Hematopoietic multipotent progenitor cell treated with erythropoietin and hydrocortisone succinate and interleukin-3 and kit ligand, for 15 days (in vitro differentiated cells): ENCODE results near the gene FZD4.
A peak's percentile ranks its signal among the peaks of the same experiment; 100 is the strongest.
"Not testable (repeated sequence)": the region's sequence is repeated elsewhere in the genome, so short reads cannot be mapped to it uniquely, and the experiment has no call there.

Experiments used
- DNase-seq: peaks from one replicate; pipeline ENCODE4 v3.0.0-alpha.2; 2015; ENCODE audit warnings: low spot score

FZD4 gene

GRCh38 chr11:86955361-86956120, at the start of gene FZD4:
Gene FZD4 (minus strand): TSS chr11:86955395. CDS start chr11:86955085, 310 bp downstream.
- DNase-seq: peak; percentile 52

DNA sequence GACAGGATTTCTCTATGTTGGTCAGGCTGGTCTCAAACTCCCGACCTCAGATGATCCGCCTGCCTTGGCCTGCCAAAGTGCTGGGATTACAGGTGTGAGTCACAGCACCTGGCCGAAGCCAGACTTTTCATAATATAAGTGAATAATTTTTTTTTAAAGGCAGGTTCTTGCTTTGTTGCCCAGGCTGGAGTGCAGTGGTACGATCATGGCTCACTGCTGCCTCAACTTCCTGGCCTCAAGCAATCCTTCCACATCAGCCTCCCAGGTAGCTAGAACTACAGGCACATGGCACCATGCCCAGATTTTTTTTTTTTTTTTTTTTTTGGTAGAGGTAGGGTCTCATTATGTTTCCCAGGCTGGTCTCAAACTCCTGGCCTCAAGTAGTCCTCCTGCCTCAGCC, 49.1 kb upstream of the FZD4 start:
- not testable (repeated sequence) for DNase-seq

DNA sequence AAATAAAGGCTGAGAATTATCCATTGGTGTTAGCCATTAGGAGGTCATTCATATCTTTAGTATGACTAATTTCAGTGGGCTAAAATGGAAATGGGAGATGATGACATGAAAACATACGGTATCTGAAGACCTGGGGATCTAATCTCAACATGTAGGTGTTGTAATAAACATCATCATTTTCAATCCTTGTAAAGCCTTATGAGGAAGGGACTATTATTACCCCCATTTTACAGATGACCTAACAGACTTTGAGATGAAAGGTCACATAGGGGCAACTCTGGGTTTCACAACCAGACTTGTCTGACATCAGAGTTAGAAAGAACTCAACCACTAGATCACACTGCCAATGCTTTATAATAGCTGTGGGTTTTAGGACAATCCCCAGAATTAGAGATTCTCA, 47.7 kb upstream of the FZD4 start:
- no peak for DNase-seq

DNA sequence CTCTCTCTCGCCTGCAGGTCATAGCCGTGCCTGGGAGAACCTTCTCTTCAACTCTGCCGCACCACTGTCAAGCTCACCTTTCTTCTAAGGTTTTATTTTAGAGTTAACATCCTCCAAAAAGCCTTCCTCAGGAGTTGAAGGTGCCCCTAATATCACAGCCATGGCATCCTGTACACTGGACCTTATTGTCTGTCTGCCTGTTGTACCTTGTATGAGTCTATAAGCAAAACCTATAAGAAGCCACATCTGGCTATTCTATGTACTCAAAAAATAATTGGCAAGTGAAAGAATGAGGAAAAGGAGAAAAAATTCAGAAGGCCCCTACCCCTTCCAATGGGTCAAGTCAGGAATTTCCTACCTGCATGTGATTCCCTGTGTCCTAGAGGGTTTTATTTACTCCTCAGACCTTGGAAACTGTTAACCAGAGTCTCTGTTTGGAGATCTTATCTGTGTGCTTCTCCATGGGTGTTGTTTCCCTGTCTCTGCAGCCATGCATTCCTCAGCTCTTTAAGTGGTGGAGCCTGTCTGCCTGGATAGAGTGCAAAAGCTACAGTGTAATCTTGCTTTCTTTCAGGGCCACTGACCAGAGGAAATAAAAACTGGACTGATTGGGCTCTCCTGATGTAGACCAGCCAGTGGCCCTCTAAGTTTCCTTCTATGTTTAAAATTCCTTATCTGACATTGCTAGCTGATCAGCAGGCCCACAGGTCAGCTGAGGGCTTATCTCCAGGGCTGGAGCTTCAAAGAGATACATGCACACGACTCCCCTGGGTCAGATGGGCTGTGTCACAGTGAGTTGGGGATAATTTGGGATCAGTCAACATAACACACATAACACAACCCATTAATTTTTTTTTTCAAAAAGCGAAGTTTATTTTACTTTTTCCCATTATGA, 44.9 kb upstream of the FZD4 start:
- DNase-seq: peak; percentile 38

- no peak for DNase-seq
Measured at GRCh38 chr11:86999388-86999787, 44.2 kb upstream of the FZD4 start.

DNA sequence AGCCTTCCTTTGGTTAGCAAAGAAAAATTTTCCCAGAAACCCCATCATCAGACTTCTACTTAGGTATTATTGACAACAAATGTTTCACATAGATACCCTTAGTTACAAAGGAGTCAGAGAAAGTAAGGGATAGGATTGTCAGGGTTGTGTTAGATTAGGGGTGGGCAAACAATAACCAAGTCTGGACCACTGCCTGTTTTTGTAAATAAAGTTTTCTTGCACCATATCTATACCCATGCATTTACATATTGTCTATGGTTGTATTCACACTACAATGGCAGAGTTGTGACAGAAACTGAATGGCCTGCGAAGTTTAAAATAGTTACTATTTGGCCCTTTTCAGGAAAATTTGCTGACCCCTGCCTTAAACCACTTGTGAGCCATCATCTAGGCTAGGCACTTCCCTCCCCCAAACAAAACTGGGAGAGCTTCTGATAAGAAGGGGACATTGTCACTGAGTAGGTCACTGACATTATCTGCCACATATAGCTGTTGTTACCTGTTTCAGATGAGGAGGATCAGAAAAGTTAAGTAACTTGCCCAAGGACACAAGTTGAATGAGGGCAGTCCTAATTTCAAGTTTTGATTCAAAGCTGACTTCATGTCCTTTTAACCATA, 41.9 kb upstream of the FZD4 start:
- no peak for DNase-seq

DNA sequence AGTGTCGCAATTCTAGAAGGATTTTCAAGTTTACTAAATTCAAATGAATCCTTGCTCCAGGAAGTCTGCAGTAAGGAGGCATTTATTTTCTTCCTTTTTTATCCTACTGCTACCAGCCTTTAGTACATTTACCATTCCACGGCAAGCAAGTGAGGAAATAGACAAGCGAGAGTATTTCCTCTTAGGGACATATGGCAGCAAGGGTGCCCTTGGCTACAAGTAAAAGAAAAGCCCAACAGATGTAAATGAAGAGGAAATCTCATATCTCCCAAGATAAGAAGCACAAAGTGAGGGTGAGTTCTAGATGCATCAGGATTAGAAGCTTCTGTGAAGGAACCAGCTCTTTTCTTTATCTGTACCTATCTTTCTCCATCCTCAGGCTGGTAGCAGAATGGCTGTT, 37.8 kb upstream of the FZD4 start:
- DNase-seq: no peak

DNA sequence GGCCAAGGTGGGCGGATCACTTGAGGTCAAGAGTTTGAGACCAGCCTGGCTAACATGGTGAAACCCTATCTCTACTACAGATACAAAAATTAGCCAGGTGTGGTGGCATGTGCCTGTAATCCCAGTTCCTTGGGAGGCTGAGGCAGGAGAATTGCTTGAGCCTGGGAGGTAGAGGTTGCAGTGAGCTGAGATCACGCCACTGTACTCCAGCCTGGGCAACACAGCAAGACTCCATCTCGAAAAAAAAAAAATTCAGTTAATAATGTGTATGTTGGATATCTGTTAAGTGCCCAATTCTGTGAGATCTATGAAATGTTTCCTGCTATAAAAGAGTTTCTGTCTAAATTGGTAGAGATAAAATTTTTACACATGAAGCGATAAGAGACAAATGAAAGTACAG, 37.1 kb upstream of the FZD4 start:
- DNase-seq: not testable (repeated sequence)

DNA sequence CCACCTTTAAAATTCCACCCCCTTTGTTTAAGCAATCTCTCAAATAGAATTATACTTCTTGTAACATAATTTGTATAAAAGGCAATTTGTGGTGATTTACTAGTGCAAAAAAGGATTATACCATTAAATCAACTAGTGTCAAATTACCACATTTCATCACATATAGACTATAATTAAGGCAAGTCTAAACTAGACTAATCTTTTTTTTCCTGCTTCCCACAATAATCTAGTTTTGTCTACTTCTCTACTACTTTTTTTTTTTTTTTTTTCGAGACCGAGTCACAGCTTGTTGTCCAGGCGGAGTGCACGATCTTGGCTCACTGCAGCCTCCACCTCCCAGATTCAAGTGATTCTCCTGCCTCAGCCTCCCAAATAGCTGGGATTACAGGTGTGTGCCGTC, 36.1 kb upstream of the FZD4 start:
- DNase-seq: no peak

GRCh38 chr11:86990515-86990914, 35.3 kb upstream of the FZD4 start:
- DNase-seq: no peak

DNA sequence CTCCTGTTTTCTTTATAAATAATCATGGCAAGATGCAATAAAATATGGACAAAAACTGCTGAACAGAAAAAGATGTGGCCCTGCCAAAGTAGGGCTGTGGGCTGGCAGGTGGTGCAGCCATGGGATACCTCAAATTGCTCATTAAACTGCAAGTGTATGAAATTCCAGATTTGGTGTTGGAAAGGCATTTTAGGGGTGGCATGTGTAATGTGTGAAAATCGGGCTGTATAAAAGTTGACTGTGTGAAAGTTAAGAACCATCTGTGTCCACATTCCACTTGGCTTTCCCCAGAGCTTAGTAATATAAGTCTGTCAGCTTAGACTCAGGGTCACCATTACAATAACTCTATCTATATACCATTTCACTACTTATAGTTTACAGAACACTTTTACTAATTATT, 34.8 kb upstream of the FZD4 start:
- DNase-seq: no peak

GRCh38 chr11:86988351-86988881, 33.2 kb upstream of the FZD4 start:
- no peak for DNase-seq

DNA sequence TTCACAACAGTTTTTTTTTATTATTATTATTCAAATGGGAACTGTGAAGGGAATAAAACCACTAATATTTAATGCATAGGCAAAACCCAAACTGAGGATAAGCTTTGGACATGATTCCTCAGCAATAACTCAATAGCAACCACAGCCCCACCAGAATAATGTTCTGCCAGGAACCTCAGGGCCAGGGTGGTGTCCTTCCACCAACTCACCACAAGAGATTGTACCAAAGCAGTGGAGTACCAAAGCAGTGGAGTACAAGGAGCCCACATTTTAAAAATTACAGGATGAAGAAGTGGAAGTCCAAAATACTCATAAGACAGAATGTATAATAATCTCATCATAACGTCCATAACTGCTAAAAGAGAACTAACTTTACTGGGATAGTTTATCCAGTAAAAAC, 32.5 kb upstream of the FZD4 start:
- no peak for DNase-seq

- DNase-seq: no peak
Measured at GRCh38 chr11:86984701-86985100, 29.5 kb upstream of the FZD4 start.

DNA sequence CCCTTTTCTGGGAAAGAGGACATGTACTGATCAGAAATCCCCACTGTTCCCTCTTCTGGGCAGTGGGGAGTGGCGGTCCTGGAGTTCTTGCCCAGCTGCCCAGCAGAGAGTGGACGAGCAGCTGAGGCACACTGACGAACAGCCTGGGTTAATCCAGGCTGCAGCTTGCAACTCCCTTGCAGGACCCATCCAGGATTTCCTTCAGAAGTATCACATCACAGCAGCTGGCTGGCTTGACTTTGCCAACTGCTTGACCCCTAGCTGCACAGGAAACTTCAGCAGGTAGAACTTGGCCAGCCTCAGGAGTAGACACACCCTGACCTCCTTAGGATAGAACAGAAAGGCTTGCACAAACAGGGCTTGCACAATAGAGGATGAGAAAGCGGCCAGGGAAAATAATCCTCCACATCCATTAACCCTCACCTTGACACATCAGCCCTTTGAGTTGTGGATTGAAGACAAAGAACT, 27.9 kb upstream of the FZD4 start:
- no peak for DNase-seq

GRCh38 chr11:86981777-86982540, 26.8 kb upstream of the FZD4 start:
- DNase-seq: no peak

- no peak for DNase-seq
Measured at GRCh38 chr11:86980086-86980796, 25.0 kb upstream of the FZD4 start.

DNA sequence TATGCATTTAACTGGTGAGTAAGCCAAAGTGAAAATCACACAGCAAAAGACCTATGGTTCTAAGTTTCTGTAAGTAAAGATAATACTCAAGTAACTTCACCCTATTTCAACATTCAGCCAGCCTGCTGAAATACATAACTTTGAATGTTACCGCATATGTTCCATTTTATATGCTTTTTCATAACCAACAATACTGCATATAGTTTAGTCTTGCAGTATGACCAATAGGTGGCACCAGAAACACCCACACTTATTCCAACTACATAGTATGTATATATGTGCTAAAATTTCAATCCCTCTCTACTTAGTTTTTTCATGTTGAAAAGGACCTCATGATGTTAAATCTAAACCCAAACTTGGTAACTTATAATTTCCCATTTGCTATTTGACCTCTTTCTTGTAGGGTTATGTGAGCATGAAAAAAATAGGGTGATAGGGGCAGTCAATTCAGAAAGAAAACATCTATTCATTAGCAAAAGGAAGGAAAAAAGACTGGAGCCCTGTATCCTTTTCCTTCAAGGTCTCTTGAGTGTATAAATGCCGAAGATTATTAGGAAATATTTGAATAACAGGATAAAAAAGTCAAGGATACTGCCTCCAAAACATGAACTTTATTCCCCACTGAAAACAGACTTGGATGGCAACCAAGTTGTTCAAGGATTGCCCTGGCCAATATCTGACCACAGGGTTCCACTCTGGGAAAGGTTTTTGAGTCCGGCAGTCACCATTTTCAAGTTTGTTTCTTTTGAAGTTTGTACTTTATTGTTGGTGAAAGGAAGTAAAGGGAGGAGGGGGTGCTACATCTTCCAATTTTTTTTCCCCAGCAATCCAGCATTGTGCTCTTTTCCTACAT, 23.8 kb upstream of the FZD4 start:
- DNase-seq: peak; percentile 40

- DNase-seq: no peak
Measured at GRCh38 chr11:86978247-86978646, 23.1 kb upstream of the FZD4 start.

DNA sequence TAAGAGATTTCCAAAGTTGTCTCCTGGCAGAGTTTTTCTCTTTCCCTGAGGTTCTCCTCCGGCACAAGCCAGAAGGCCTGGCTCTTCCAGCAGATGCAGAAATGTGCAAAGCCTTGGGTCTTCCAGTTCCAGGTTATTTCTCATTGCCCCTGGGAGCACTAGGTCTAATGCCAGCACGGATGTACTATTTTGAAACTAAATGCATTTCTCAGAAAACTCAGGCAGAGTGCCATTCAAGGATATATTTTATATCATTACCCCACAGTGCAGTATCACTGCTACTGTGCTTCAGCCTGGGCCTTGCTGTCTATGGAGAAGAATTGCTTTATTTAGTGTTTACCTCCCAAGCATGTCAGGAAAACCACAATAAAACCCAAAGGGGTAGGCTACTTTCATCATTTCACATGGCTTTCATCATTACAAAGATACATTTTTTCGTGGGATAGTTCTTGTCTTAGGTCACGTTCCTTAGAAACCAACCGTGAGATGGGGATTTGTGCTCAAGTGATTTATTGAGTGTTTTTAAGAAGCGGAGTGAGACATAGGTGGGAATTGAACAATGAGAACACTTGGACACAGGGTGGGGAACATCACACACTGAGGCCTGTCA, 22.4 kb upstream of the FZD4 start:
- no peak for DNase-seq
